Activated CD8-positive, alpha-beta memory T cell treated with anti-CD3 and anti-CD28 coated beads for 48 hours (primary cell): ENCODE measurements around the gene SLC66A1.

Experiments used
- DNase-seq, 3 experiments: peaks; one replicate each; pipeline ENCODE4 v3.0.0-alpha.2; 2020; ENCODE audit warnings: low read depth in 2 of 3, low spot score in 2 of 3

SLC66A1 gene

GRCh38 chr1:19360432-19360831 lies 48.3 kb downstream of the SLC66A1 start:
- no peak for DNase-seq

GRCh38 chr1:19360843-19361610 lies 48.9 kb downstream of the SLC66A1 start:
- DNase-seq = no peak

DNA sequence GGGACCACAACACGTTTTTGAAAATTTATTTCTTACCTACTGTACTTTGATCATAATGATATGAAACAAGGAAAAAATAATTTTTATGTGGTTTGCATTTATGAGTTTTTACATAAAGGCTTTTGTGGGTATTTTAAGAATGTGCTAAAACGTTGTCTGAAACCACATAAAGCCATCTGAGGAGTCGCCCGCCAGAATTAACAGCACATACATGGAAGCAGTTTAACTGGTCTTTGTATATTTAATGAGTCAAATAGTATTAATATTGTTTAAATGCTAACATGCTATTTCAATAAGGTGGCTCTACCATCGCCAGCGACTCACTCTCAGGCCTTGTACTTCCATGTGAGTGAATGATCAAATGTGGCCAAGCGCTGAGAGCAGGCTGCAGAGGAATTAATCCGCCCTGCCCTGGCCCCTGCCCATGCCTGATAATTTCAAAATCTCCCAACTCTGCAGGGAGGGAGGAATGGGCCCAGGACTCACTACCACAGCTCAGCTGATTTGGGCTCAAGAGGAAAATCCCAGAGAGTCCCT lies 49.6 kb downstream of the SLC66A1 start:
- DNase-seq = no peak

- no peak for DNase-seq
Observed at GRCh38 chr1:19363536-19364152, 51.5 kb downstream of the SLC66A1 start.

DNA sequence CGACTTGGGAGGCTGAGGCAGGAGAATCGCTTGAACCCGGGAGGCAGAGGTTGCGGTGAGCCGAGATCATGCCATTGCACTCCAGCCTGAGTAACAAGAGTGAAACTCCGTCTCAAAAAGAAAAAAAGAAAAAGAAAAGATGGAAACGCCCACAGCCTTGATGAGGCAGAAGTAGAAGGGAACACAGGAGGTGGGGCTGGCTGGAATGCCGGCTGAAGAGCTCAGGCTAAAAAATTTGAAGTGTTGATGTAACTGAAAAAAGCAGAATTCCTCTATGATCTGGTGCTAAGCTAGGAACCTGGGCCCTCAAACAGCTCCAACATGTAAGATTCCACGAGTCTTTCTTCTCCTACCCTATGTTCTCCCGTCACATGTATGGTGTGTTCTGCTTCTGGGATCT lies 53.6 kb downstream of the SLC66A1 start:
- DNase-seq = no peak

DNA sequence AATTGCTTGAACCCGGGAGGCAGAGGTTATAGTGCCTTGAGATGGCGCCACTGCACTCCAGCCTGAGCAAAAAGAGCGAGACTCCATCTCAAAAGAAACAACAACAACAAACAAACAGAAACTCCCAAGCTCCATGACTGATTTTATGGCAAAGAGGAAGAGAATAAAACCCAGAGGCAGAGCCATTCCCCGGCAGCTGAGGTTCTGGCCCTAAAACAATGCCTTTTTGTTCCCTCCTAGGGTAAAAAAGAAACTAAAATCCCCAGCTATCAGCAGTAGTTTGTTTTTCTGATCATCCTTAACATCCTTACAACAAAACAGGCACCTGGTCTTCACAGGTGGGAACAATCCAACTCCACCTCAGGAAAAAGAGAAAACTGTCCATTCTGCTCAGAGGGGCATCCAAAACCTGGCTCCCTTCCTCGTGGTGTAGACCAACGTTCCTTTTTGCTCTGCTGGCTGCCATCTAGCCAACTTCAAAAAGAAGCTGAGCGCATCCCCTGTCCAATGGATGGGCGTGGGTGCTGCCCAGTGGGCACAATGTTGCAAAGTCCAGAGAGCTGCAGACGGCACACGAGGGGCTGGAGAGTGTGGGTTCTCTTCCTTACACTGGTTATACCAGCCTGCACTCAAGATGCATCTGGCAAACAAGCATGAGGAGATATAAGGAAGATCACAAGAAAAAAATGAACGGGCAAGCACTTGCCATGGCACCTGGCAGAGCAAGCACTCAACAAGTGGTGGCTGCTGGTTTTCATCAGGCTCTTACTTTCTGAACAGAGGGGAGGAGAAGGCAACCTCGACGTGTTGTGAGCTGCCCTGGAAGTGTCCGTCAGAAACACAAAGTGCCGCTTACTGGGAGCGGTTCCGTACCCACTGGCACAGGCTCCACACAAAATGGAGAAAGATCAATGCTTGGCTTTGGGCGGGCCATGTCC lies 54.7 kb downstream of the SLC66A1 start:
- no peak for DNase-seq

GRCh38 chr1:19367584-19368041 lies 55.5 kb downstream of the SLC66A1 start:
- no peak for DNase-seq

DNA sequence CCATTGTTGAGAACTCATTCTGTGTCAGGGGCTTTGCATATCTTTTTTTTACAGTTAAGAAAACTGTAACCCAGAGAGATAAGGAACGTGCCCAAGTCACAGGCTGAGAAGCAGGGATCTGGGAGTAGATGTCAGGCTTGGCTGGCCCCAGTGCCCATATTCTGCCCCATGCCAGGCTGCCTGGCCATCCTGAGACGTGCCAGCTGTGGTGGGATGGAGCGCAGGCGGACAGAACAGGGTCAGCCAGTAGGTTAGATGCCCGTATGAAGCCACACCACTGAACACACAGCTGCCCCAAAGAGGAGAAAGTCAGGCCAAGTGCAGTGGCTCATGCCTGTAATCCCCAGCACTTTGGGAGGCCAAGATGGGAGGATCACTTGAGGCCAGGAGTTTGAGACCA lies 55.9 kb downstream of the SLC66A1 start:
- no peak for DNase-seq

DNA sequence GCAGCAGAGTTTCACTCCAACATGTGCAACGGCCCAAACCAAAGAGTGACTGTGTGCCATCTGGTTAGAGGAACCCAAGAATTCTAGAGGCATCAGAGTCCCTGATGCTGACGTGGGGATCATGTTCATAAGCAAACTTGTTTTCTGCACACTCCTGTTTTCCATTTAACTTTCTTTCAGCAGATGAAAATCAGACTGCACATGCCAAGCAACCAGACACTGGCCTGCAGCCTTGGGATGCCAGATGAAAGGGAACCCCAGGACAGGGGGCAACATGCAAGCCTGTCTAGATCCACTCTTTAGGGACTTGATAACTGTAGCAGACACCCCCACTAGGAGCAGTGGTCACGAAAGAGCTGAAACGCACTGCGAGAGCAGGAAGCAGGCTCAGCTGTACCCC lies 56.8 kb downstream of the SLC66A1 start:
- DNase-seq = no peak

GRCh38 chr1:19369396-19370090 lies 57.4 kb downstream of the SLC66A1 start:
- no peak for DNase-seq

DNA sequence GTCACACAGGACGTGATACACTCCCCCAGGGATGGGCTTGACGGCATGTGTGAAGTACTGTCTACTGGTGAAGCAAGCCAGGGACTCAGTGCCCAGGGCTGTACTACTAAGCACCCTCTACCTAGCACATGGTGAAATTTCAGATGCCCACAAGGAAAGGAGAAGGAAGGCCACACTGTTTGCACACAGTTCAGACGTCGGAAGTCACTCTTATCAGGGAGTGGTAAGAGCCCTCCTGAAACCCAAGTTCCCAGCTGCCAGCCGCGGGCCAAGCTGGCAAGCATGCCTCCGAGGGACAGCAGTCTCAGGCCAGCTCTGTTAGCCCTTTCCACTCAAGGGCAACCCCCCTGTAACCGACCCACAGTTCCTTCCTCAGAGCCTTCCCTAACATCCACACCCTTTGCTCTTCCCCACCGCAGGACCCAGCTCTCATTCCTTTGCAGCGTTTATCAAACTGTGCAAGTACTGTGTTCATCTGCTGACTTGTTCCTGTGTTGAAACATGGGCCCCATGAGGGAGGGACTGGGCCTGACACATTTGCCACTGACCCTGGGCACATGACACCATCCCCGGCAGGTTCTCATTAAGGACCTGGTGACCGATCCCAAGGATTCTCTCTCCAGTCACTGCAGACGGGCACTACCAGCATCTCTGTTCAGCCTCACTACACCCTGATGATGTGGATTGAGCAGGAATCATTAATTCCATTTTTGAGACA lies 58.5 kb downstream of the SLC66A1 start:
- no peak for DNase-seq

DNA sequence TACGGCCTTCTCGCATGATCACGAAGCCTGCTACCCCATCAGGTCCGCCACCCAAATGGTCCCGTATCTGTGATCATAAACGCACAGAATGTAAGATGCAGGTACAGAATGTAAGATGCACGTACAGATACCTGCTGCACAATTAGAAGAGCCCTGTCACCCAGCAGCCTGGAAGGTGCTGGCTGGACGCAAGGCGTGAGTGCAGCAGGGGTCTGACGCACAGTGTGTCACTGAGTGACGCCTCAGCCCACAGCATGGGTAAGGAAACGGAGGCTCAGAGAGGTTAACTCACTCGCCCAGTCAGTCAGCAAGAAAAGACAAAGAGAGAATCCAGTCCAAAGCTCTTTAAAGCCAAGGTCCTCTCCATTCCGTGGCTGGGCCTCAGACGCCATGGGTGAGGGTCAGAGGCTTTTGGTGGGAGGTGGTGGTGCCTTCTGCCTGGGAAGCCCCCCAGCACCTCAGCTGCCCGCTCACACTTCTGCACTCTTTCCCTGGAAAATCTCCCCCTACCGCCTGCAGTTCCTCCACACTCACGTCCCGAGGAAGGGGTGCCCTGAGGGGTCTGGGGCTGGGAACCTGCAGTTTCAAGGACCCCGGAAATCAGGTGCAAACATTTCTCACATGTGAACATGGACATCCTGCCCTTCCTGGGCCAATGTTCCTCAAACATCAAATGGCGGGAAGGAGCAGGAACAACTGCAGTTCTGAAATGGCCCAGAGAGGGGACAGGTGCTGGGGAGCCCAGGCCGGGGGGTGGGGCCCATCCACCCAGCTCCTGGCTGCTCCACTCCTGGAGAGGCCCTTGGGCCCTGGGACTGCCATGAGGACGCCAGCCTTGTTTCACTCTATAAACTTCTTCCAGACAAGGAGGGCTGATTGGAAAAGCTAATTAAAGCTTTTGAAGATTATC lies 59.4 kb downstream of the SLC66A1 start:
- DNase-seq = no peak

GRCh38 chr1:19372136-19372514 lies 60.0 kb downstream of the SLC66A1 start:
- no peak for DNase-seq

DNA sequence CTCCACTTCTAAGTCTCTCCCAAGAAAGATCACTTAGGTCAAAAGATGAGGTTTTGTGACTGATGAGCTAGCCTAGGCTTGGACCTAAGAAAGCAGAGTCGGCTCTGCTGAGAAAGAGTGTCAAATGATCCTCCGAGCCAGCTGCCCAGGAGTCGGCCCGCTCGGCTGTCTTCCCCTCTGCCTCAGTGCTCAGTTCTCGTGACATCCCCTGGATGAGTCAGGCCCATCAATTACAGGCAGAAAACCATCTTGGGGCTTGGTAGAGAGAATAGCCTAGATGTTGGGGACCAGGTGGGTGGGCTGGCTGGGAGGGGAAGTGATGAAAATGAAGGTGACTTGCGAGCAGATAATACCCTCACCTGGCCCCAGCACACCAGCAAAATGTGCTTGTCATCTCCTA lies 60.5 kb downstream of the SLC66A1 start:
- no peak for DNase-seq

DNA sequence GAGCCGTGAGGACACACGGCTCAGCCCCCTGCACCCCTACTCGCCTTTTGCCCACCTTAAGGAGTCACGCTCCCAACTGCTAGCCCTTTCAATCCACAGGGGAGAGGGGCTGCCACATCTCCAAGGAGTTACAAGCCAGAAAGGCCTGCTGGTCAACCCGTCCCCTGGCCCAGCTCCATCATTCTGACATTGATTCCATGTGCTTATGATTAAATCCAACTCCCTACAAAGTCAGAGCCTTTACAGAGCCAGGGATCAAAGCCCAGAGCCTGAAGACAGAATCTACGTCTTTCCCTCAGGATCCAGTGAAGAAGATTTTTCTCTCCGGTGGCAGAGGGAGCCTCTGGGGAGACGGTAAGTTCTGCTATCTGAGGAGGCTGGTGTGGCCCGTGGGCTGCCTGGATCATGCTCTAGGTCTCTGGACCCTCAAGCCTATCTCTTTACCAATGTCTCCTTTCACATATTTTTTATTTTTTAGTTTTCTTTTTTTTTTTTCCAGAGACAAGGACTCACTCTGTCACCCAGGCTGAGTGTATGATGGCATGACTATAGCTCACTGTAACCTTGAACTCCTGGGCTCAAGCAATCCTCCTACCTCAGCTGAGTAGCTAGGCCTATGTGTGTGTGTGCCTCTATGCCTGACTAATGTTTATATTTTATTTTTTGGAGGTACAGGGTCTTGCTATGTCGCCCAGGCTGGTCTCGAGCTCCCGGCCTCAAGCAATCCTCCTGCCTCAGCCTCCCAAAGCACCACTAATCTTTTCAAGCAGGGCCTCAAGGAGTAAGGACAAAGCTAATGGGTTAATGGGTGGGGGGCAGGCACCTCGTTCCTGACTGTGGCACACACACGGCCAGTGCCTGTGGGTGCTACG lies 61.3 kb downstream of the SLC66A1 start:
- DNase-seq = no peak

DNA sequence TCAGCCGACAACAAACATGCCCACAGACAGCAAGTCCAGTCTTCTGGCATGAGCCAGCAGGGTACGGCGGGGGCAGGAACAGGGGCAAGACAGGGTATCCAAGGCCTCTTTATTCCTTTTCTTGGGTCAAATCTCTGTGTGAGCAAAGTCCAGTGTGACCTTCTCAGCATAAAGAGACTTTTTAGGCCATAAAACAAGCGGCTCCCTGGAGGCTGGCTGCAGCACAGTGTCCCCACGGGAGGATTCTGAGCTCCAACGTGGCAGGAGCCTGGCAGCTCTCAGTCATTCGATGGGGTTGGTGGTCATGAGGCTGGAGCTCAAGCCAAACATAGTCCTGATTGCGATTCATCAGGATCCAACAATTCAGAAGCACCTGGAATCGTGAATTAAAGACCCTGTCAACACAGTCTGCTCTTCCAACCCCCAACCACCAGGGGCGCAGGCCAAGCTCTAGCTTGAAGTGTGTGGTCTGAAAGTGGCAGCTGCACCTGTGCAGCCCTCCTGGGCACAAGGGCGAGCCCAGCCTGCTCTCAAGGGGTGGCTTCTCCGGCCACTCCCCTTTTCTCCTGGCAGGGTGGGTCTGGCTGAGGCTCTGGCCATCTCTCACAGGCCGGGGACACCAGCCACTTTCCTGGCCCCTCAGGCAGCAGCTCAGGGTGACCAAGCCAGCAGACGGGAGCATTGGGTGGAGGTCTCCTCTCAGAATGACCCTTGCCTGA lies 62.1 kb downstream of the SLC66A1 start:
- no peak for DNase-seq

DNA sequence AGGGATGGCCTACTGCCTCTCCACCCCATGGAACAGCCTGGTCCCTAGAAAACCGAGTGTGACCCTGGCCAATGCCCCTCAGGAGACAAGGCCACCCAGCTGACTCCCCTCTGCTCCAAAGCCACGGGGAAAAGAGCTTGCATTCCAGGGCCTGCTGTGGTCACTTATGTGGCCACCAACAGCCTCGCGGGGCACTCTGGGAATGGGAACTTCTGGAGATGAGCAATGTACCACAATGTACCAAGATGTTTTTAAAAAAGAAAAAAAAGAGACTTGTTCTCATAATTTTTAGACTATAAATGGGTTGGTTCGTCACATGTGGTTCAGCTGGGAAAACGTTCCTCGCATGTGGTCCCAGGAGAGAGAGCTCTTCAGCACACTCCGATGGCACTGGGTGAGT lies 62.8 kb downstream of the SLC66A1 start:
- DNase-seq = no peak
